SU-DHL-6 (cell line): ENCODE results near the gene PPY.

Experiments used
- CTCF ChIP-seq: fragments of 200-600 bp; sonication (generic); IDR thresholded peaks from one replicate; pipeline ENCODE4 v1.5.1; 2017; ENCODE audit warnings: antibody characterized with exemption, mild to moderate bottlenecking, low read length, moderate library complexity; ENCODE audit not compliant: insufficient read depth, poor library complexity, severe bottlenecking
- EZH2phosphoT487 ChIP-seq: fragments of 200-600 bp; sonication (generic), shearing (Covaris generic); conservative IDR thresholded peaks from 2 replicates; pipeline ENCODE4 v1.6.1; 2018; ENCODE audit warnings: mild to moderate bottlenecking, antibody characterized with exemption, low read length, moderate library complexity, mixed read lengths

- TF ChIP-seq EZH2phosphoT487 (no peak), CTCF (no peak)
Observed at GRCh38 chr17:43988301-43988700, 46.0 kb upstream of the PPY start.
